22Rv1 (cell line): ENCODE measurements around the gene ATP11A.

Experiments used
- H3K27ac ChIP-seq: fragments of 450-650 bp; 2 replicates; pipeline ENCODE4 v1.5.1; 2017
- CTCF ChIP-seq: fragments of 450-650 bp; IDR thresholded peaks from 2 replicates; pipeline ENCODE4 v1.5.1; 2017; ENCODE audit warnings: mild to moderate bottlenecking
- ZFX ChIP-seq: fragments of 450-650 bp; IDR thresholded peaks from 2 replicates; pipeline ENCODE4 v1.6.1; 2017; ENCODE audit warnings: antibody characterized with exemption, borderline replicate concordance

ATP11A gene

GRCh38 chr13:112815871-112816270 lies 126.0 kb downstream of the ATP11A start:
- H3K27ac ChIP-seq, result no peak overlapping the region

GRCh38 chr13:112818040-112818697 lies 128.3 kb downstream of the ATP11A start:
- TF ChIP-seq CTCF, result no peak
- TF ChIP-seq ZFX, result no peak

More at GRCh38 chr13:112815871-112816270, 126.0 kb downstream of the ATP11A start:
- no peak for TF ChIP-seq ZFX
- no peak for TF ChIP-seq CTCF

GRCh38 chr13:112818698-112819045 lies 128.8 kb downstream of the ATP11A start:
- TF ChIP-seq ZFX (no peak), CTCF (no peak)
- no peak overlapping the region for H3K27ac ChIP-seq

More at GRCh38 chr13:112818040-112818697, 128.3 kb downstream of the ATP11A start:
- no peak overlapping the region for H3K27ac ChIP-seq

- TF ChIP-seq ZFX (no peak), CTCF (no peak)
- no peak overlapping the region for H3K27ac ChIP-seq
Observed at GRCh38 chr13:112819111-112819510, 129.3 kb downstream of the ATP11A start.

- TF ChIP-seq CTCF, result no peak
- no peak for TF ChIP-seq ZFX
Observed at GRCh38 chr13:112819816-112820215, 130.0 kb downstream of the ATP11A start.

GRCh38 chr13:112820318-112820717 lies 130.5 kb downstream of the ATP11A start:
- no peak for TF ChIP-seq CTCF
- TF ChIP-seq ZFX, result no peak
- H3K27ac ChIP-seq, result no peak overlapping the region

More at GRCh38 chr13:112819816-112820215, 130.0 kb downstream of the ATP11A start:
- no peak overlapping the region for H3K27ac ChIP-seq

- no peak overlapping the region for H3K27ac ChIP-seq
- TF ChIP-seq CTCF (no peak), ZFX (no peak)
Observed at GRCh38 chr13:112821340-112822055, 131.7 kb downstream of the ATP11A start.
